ENCODE results near the gene COA1.

Gene COA1

DNA sequence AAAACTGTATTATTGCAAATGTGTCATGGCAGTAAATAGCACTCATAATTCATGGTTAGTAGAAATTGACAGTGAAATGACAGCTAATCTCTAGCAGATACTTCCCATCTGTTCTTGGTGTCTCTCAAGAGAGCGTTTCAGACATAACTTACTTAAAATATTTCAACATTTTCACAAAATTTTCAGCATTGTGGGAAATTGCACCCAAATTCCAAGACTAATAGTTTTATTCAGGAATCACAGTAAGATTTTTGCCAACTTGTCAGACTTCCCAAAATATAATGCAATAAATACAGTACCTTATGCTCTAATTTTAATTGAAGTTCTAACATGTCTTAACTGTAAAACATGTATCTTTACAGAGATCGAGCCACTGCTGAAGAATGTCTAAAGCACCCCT is 105.2 kb downstream of the COA1 start:
- TF ChIP-seq, protein P1, sequence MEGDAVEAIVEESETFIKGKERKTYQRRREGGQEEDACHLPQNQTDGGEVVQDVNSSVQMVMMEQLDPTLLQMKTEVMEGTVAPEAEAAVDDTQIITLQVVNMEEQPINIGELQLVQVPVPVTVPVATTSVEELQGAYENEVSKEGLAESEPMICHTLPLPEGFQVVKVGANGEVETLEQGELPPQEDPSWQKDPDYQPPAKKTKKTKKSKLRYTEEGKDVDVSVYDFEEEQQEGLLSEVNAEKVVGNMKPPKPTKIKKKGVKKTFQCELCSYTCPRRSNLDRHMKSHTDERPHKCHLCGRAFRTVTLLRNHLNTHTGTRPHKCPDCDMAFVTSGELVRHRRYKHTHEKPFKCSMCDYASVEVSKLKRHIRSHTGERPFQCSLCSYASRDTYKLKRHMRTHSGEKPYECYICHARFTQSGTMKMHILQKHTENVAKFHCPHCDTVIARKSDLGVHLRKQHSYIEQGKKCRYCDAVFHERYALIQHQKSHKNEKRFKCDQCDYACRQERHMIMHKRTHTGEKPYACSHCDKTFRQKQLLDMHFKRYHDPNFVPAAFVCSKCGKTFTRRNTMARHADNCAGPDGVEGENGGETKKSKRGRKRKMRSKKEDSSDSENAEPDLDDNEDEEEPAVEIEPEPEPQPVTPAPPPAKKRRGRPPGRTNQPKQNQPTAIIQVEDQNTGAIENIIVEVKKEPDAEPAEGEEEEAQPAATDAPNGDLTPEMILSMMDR (IDR thresholded peaks at IDR 0.05; ENCODE audit: low read depth, low read length) = no peak
- H3K4me3 ChIP-seq (ENCODE audit: low read depth, low read length) = no peak overlapping the region

DNA sequence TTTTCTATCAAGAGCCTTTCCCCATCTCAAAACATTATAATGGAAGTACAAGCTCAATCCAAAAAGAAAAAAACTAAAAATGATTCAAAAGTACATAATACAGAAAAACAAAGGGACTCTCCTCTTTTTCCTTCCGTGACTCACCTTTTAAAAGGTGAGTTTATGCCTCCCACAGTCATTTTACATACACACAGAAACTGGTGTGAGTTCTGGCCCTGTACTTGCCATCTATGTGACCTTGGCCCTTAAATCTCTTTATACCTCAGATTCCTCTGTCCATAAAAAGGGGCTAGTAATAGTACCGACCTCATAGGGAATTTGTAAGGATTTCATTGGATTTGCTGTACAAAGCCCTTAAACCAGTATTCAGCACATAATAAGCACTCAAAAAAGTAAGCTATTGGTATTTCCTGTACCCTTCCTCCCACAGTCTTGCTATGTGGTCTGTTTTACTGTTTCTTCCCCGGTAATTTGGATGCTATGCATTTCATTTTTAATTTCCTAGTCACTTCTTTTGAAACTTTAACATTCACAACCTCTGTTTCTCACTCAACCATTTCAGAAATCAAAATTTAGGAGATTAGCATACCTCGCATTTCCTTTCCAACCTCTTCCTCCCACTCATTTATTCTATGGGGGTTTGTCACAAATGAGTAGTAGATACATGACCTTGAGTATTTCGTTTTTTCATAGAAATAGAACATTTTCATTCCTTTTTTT is 107.4 kb downstream of the COA1 start:
- TF ChIP-seq, protein P1 (IDR thresholded peaks at IDR 0.05; ENCODE audit: low read depth, low read length) = no peak
- no peak overlapping the region for H3K4me3 ChIP-seq (ENCODE audit: low read depth, low read length)

DNA sequence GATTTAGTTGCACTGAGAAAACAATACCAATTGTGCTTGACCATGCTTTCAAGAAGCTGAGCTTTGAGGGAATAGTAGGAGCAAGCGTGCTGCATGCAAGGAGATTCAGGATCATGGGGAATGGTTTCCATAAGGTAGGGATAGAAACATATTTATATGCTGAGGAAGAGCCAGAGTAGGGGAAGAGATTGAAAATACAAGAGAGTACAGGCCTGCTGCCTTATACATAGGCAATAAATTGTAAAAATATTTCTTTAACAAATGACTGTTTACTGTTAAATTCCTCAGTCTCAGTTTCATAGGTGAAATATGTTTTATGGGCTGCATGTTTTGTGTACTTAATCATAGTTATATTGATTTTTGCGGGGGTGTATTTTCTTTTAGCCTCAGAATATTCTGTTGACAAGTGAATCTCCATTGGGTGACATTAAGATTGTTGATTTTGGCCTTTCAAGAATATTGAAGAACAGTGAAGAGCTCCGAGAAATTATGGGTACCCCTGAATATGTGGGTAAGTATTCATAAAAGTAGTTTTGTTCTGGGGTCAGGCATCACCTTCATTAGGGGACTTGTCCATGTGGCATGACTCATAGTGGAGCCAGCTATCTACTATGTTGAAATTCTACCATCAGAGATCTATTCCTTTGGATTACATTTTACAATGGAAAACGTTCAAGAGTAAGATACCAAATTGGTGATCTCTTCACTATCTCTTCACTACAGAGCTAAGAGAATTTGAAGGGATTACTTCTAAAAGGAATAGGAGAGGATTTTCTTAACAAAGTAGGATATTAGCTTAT is 109.9 kb downstream of the COA1 start:
- TF ChIP-seq, protein P1 (IDR thresholded peaks at IDR 0.05; ENCODE audit: low read depth, low read length) = no peak
- no peak overlapping the region for H3K4me3 ChIP-seq (ENCODE audit: low read depth, low read length)

DNA sequence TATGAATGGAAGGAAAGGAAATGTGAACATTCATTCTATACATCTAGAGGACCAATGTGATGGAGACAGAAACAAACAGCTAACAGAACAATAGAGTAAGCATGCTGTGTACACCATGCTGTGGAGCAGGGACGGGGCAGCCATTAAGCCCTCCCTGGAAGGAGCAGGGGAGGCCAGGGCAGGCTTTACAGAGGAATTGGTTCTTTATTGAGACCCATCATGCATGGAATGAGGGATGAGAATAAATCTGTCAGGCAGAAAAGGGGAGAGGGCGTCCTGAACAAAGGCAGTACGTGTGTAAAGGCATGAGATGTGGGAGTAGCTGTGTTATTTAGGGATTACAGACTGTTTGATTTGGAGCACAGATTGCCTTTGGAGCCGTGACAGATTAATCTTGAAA is 111.2 kb downstream of the COA1 start:
- no peak overlapping the region for H3K4me3 ChIP-seq (ENCODE audit: low read depth, low read length)
- TF ChIP-seq, protein P1 (IDR thresholded peaks at IDR 0.05; ENCODE audit: low read depth, low read length) = no peak

DNA sequence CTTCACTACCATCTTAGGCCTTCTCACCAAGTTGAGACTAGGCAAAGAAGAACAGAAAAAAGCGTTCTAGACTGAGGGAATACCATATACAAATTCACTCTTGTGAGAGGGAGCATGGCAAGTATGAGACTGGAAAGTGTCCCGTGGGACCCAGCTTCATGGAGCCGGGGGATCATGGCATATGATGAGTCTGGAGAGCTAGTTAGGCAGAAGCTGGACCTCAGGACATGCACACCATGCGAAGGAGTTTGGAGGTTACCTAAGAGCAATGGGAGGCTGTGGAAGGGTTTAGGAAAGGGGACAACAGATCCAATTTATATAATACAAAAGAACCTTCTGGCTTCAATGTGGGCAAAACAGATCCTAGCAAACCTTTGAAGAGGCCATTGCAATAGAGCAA is 112.3 kb downstream of the COA1 start:
- TF ChIP-seq, protein P1 (IDR thresholded peaks at IDR 0.05; ENCODE audit: low read depth, low read length) = no peak
- H3K4me3 ChIP-seq (ENCODE audit: low read depth, low read length) = no peak overlapping the region

DNA sequence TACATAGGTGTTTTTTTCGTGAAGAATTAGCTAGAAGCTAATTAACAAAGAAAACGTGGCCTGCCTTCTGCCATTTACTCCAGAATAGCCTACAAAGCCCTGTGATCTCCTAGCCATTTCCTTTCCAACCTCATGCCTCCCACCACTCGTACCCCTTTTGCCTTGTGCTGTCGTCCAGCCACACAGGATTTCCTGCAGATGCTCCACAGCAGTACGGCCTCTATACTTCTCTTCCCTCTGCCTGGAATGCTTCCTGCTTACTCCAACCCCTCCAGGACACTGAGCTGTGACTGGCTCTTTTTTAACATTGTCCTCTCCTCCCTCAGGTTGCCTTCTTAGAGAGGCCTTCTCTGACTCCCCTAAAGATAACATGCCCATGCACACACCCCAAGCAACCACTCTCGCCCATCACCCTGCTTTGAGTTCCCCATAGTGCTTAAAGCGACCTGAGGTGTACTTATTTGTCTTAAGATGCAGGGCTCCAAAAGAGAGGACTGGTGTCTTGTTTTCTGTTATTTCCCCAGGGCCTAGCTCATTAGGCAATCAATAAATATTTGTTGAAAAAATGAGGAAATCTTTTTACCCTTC is 113.7 kb downstream of the COA1 start:
- TF ChIP-seq, protein P1 (IDR thresholded peaks at IDR 0.05; ENCODE audit: low read depth, low read length) = no peak
- no peak overlapping the region for H3K4me3 ChIP-seq (ENCODE audit: low read depth, low read length)
